Subcutaneous adipose tissue (tissue), 4 donors: ENCODE data around the gene NETO1. TPM values are rescaled to one million over a fixed set of nuclear protein-coding genes. Genes with fewer than 3 reads are reported as not detected.

Source experiments
- total RNA-seq, 4 donors: library from RNA; depleted of rRNA; stranded (reverse); fragments of >200 nt; gene quantifications; one replicate each; pipeline ENCODE4 v1.1.0, GENCODE V29; 2016
- TF ChIP-seq, protein P1 (sequence below): fragments of 450-650 bp; IDR thresholded peaks from one replicate; pipeline ENCODE4 v1.5.1; 2016; ENCODE audit warnings: low read depth, mild to moderate bottlenecking, control low read depth, antibody characterized with exemption, moderate library complexity

The NETO1 gene
- total RNA-seq, 4 donors from 2014 or later: 0.51 to 16.8 (median 2.4) TPM; not detected in 1

DNA sequence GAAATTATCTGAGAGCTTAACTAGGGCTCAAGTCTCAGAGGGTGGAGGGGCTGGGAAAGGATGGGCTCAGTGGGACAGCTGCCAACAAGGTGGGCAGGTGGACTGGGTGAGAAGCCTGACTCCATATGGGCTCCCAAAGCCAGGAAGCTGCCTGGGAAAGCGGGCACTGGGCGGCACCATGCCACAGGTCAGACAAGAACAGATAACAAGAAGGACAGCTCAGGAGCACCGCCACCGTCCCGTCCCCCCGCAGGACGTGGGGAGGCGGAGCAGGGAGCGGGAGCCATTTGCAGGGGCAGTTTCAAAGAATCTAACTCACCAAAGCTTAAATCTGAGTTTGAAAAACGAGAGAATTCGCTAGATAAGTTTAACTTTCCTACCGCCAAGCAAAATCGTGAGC lies 45.6 kb downstream of the NETO1 start:
- TF ChIP-seq, protein P1, sequence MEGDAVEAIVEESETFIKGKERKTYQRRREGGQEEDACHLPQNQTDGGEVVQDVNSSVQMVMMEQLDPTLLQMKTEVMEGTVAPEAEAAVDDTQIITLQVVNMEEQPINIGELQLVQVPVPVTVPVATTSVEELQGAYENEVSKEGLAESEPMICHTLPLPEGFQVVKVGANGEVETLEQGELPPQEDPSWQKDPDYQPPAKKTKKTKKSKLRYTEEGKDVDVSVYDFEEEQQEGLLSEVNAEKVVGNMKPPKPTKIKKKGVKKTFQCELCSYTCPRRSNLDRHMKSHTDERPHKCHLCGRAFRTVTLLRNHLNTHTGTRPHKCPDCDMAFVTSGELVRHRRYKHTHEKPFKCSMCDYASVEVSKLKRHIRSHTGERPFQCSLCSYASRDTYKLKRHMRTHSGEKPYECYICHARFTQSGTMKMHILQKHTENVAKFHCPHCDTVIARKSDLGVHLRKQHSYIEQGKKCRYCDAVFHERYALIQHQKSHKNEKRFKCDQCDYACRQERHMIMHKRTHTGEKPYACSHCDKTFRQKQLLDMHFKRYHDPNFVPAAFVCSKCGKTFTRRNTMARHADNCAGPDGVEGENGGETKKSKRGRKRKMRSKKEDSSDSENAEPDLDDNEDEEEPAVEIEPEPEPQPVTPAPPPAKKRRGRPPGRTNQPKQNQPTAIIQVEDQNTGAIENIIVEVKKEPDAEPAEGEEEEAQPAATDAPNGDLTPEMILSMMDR: no peak

- TF ChIP-seq, protein P1: no peak
Measured at GRCh38 chr18:72820571-72820970, 47.2 kb downstream of the NETO1 start.

DNA sequence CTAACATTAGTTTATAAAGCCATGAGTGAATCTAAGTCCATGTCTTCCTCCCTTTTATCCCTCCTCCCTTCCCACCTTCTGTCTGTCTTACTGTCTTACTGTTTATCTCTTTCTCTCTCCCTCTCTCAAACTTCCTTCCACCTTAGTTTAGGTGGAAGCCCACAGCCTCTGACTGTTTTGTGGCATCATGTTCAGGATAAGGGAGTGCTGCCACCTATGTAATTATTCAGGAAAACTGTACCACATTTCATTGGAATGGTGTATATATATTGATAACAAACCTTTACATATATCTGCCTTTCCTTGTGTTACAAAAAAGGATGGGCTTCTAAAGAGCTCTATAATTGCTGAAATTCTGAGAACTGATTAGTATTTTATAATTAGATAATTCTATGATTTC lies 48.7 kb downstream of the NETO1 start:
- TF ChIP-seq, protein P1: no peak

DNA sequence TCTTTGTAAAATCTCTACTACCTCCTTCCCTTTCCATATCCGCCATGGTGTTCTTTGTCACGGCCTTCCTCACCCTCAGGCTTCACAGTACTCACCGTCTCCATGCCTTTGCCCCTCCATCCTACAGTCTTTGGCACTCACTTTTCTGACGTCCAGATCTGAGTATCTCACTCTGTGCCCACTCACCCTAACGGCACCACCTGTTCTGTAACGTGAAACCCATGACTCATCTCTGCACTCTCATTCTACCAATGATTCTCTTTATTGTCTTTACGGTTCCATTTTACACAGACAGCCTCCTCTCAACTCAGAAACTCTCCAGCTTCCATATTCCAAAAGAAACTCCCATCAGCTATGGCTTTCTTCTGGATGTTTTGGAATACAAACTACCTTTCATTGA lies 56.7 kb downstream of the NETO1 start:
- TF ChIP-seq, protein P1: no peak

GRCh38 chr18:72808680-72809079 lies 59.1 kb downstream of the NETO1 start:
- TF ChIP-seq, protein P1: no peak

DNA sequence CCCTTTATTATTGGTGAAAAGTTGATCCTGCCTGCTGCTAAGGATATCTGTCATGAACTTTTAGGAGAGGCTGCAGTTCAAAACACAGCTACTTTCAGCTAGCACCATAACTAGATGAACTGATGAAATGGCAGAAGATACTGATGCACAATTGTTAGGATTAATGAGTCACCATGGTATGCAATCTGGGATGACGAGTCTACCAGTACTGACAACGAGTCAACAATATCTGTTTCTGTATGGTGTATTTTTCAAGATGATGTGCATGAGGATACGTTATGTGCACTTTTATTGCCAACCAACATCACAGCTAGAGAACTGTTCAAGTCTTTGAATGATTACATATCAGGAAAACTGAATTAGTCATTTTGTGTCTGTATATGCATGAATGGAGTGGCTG lies 68.7 kb downstream of the NETO1 start:
- TF ChIP-seq, protein P1: no peak

DNA sequence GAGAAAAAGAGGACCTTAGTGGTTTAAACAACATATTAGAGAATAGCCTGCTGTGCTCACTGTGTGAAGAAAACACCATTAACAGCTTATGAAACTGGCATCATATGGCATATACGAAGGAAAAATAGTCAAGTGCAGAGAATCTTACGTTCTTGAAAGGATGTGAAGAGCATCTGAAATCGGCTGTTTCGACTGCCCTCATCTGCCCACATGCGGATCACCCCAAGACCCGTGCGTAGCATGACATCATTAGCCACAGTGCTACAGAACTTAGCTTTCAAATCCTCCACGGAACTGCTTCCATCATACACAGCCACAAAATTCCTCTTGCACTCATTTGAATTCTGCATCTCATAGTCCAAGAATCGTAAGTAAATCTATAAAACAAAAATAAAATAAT lies 84.3 kb downstream of the NETO1 start:
- TF ChIP-seq, protein P1: no peak
